Measurements from ENCODE around the gene PHRF1. TPM values are rescaled to one million over a fixed set of nuclear protein-coding genes. Genes with fewer than 3 reads are reported as not detected.

Gene PHRF1
- total and polyA plus RNA-seq, 2 of the 4 experiments (the other 2 are of a cell fraction) = 10.9 to 17.5 TPM

GRCh38 chr11:541433-541885 is 34.8 kb upstream of the PHRF1 start:
- Histone ChIP-seq H3K4me1 (ENCODE audit: control insufficient read depth, insufficient read depth, low read length) (peaks cover 10% of the 10 kb centered on the region), H3K14ac (replicated peaks; ENCODE audit: low read depth, low read length) (no peak overlapping the region), H3K36me3 (ENCODE audit: control insufficient read depth, insufficient read depth, low read length) (peaks cover 1% of the 10 kb centered on the region; the same call in 1 of the 2 replicates), H2BK20ac (ENCODE audit: low read depth, low read length) (no peak overlapping the region), H3K56ac (ENCODE audit: extremely low read depth, insufficient read depth, low read length) (no peak overlapping the region), H3K23ac (ENCODE audit: low read depth, low read length) (no peak overlapping the region), H3K9me3 (ENCODE audit: control insufficient read depth, insufficient read depth, low read length) (no peaks in the 10 kb centered on the region), H3K4me2 (ENCODE audit: low read depth, low read length) (no peak overlapping the region), H4K5ac (ENCODE audit: low read depth, low read length) (no peak overlapping the region), H3K4ac (ENCODE audit: low read depth, low read length) (no peak overlapping the region), H2AFZ (replicated peaks; ENCODE audit: low read length, poor library complexity) (no peak overlapping the region), H3K27ac (ENCODE audit: insufficient read depth, low read length) (no peak overlapping the region), H3K9ac (ENCODE audit: low read depth, low read length) (no peak overlapping the region), H2AK5ac (ENCODE audit: low read depth, low read length) (no peak overlapping the region), H3K79me1 (ENCODE audit: low read depth in 1 of 2, low read length in 2 of 2) (peaks cover 0 to 3% of the 10 kb centered on the region in 2 experiments; a peak in 1 of 4 replicates), H4K8ac (ENCODE audit: low read depth in 2 of 2, low read length in 2 of 2) (no peak overlapping the region), H4K91ac (ENCODE audit: insufficient read depth, low read depth, low read length) (no peak overlapping the region), H2BK120ac (ENCODE audit: low read depth, low read length) (no peak overlapping the region), H3K18ac (ENCODE audit: low read depth, low read length) (no peak overlapping the region), H2AK9ac (replicated peaks; ENCODE audit: low read depth, low read length, poor library complexity) (no peak overlapping the region), H4K20me1 (ENCODE audit: insufficient read depth, low read length) (no peaks in the 10 kb centered on the region), H3K27me3 (ENCODE audit: control insufficient read depth, insufficient read depth, low read length) (no peaks in the 10 kb centered on the region), H2BK5ac (ENCODE audit: low read depth, low read length, poor library complexity, severe bottlenecking) (no peak overlapping the region), H3K4me3 (ENCODE audit: insufficient read depth, low read depth, low read length) (no peak overlapping the region), H3K9me1 (ENCODE audit: insufficient read depth, low read length) (0 out of 2 replicates have a peak, but pooled peaks cover 3% of the 10 kb centered on the region), H2BK15ac (ENCODE audit: low read depth, low read length) (no peak overlapping the region)
- intact Hi-C loops (cut with micrococcal nuclease) (no loop called here), dilution Hi-C loops (cut with HindIII; ENCODE audit: low sequenced_read_pairs, unreplicated experiment) (no loop called here), in situ Hi-C loops (cut with MboI; ENCODE audit: low sequenced_read_pairs) (no loop called here)
- TF ChIP-seq NFE2L2 (IDR thresholded peaks at IDR 0.05; ENCODE audit: low read depth, low read length) (no peak), ELK1 (IDR thresholded peaks at IDR 0.05; ENCODE audit: borderline replicate concordance, low read depth, low read length) (no peak), CEBPB (IDR thresholded peaks at IDR 0.05; ENCODE audit: low read depth, low read length) (no peak), RFX5 (IDR thresholded peaks at IDR 0.05; ENCODE audit: low read depth, low read length) (no peak), POLR2A (IDR thresholded peaks at IDR 0.05; ENCODE audit: low read depth, low read length) (no peak), SMC3 (IDR thresholded peaks at IDR 0.05; ENCODE audit: low read depth, low read length) (no peak), CTCF (conservative IDR thresholded peaks at IDR 0.05; ENCODE audit: low read depth, low read length) (no peak), FOS (IDR thresholded peaks at IDR 0.05; ENCODE audit: low read depth, low read length) (no peak), BHLHE40 (IDR thresholded peaks at IDR 0.05; ENCODE audit: low read depth, low read length) (no peak), RAD21 (IDR thresholded peaks at IDR 0.05; ENCODE audit: low read length) (no peak), RCOR1 (IDR thresholded peaks at IDR 0.05; ENCODE audit: insufficient replicate concordance, low read length) (no peak)
- TF ChIP-seq, protein P1, sequence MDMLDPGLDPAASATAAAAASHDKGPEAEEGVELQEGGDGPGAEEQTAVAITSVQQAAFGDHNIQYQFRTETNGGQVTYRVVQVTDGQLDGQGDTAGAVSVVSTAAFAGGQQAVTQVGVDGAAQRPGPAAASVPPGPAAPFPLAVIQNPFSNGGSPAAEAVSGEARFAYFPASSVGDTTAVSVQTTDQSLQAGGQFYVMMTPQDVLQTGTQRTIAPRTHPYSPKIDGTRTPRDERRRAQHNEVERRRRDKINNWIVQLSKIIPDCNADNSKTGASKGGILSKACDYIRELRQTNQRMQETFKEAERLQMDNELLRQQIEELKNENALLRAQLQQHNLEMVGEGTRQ (IDR thresholded peaks at IDR 0.05; ENCODE audit: low read depth, low read length) = no peak
- ATAC-seq (ENCODE audit: low read depth) (no peak), DNase-seq (no peak)
- ChIA-PET POLR2A (ENCODE audit: unreplicated experiment) (no interaction called here), CTCF (no interaction called here)
- BruUV-seq (replicated peaks) = no TSS peak
- 91% methylated on average over 6 of the region's 20 CpGs; no CpG with 5 or more reads in 1 of the 2 experiments for WGBS, 2 experiments (ENCODE audit: extremely low coverage in 2 of 2, insufficient read length in 1 of 2)

Measured in IMR-90 (cell line).